ENCODE results near the gene KCTD14. TPM values are rescaled to one million over a fixed set of nuclear protein-coding genes. Genes with fewer than 3 reads are reported as not detected.

KCTD14 gene
- total and polyA plus RNA-seq, 2 of the 4 experiments (the other 2 are of a cell fraction) = 0.90 to 0.97 TPM

- ATAC-seq (ENCODE audit: low read depth) = no peak
- Histone ChIP-seq H2BK20ac (ENCODE audit: low read depth, low read length) (no peak overlapping the region), H3K4me2 (ENCODE audit: low read depth, low read length) (no peak overlapping the region), H3K4ac (ENCODE audit: low read depth, low read length) (no peak overlapping the region), H3K4me1 (ENCODE audit: control insufficient read depth, insufficient read depth, low read length) (peaks cover 3% of the 10 kb centered on the region; the same call in 1 of the 2 replicates), H2BK120ac (ENCODE audit: low read depth, low read length) (no peak overlapping the region), H3K9me3 (ENCODE audit: control insufficient read depth, insufficient read depth, low read length) (no peaks in the 10 kb centered on the region), H2AFZ (replicated peaks; ENCODE audit: low read length, poor library complexity) (no peak overlapping the region), H4K8ac (ENCODE audit: low read depth in 2 of 2, low read length in 2 of 2) (no peak overlapping the region), H3K36me3 (ENCODE audit: control insufficient read depth, insufficient read depth, low read length) (no peaks in the 10 kb centered on the region), H3K27me3 (ENCODE audit: control insufficient read depth, insufficient read depth, low read length) (no peaks in the 10 kb centered on the region), H3K9ac (ENCODE audit: low read depth, low read length) (no peak overlapping the region), H3K9me1 (ENCODE audit: insufficient read depth, low read length) (no peaks in the 10 kb centered on the region; the same call in none of the 2 replicates), H2AK9ac (replicated peaks; ENCODE audit: low read depth, low read length, poor library complexity) (no peak overlapping the region), H3K27ac (ENCODE audit: insufficient read depth, low read length) (no peak overlapping the region), H3K18ac (ENCODE audit: low read depth, low read length) (no peak overlapping the region), H3K4me3 (ENCODE audit: insufficient read depth, low read depth, low read length) (no peak overlapping the region), H4K91ac (ENCODE audit: insufficient read depth, low read depth, low read length) (no peak overlapping the region), H2BK15ac (ENCODE audit: low read depth, low read length) (no peak overlapping the region), H2AK5ac (ENCODE audit: low read depth, low read length) (no peak overlapping the region), H3K14ac (replicated peaks; ENCODE audit: low read depth, low read length) (no peak overlapping the region), H2BK5ac (ENCODE audit: low read depth, low read length, poor library complexity, severe bottlenecking) (no peak overlapping the region), H3K56ac (ENCODE audit: extremely low read depth, insufficient read depth, low read length) (no peak overlapping the region), H4K20me1 (ENCODE audit: insufficient read depth, low read length) (no peaks in the 10 kb centered on the region), H3K23ac (ENCODE audit: low read depth, low read length) (no peak overlapping the region), H4K5ac (ENCODE audit: low read depth, low read length) (no peak overlapping the region), H3K79me1 (ENCODE audit: low read depth in 1 of 2, low read length in 2 of 2) (no peaks in the 10 kb centered on the region)
- WGBS, 2 experiments (ENCODE audit: extremely low coverage in 2 of 2, insufficient read length in 1 of 2) = no CpG with 5 or more reads among the region's 2 CpGs
- in situ Hi-C loops (cut with MboI; ENCODE audit: low sequenced_read_pairs) (no loop called here), intact Hi-C loops (cut with micrococcal nuclease) (no loop called here), dilution Hi-C loops (cut with HindIII; ENCODE audit: low sequenced_read_pairs, unreplicated experiment) (no loop called here)
- BruUV-seq (replicated peaks) = no TSS peak
- no peak for DNase-seq
- CTCF ChIA-PET = no interaction called here
- TF ChIP-seq CTCF (conservative IDR thresholded peaks at IDR 0.05; ENCODE audit: low read depth, low read length) (no peak), RFX5 (IDR thresholded peaks at IDR 0.05; ENCODE audit: low read depth, low read length) (no peak)
- POLR2A ChIA-PET (ENCODE audit: unreplicated experiment) = no interaction called here
These were observed 4.7 kb upstream of the KCTD14 start for GRCh38 chr11:78027759-78028158.
